B cell (primary cell): ENCODE data around the gene XPNPEP2. TPM values are rescaled to one million over a fixed set of nuclear protein-coding genes. Genes with fewer than 3 reads are reported as not detected.

ENCODE experiments used
- ATAC-seq: fragments of 200-7000 bp; cut with Tn5 transposase; one replicate; pipeline ENCODE4 v1.10.0; 2021; ENCODE audit warnings: low read depth, mild to moderate bottlenecking, moderate number of reproducible peaks, moderate library complexity
- CTCF ChIA-PET: fragments of 350-600 bp; sonication (Branson Sonifier 250); formaldehyde crosslinking; loops from one replicate; lab custom pipeline; 2021; ENCODE audit warnings: antibody characterized with exemption, inconsistent platforms; lab: Charles Lee
- POLR2A ChIA-PET: fragments of 350-600 bp; sonication (Branson Sonifier 250); formaldehyde crosslinking; loops from one replicate; lab custom pipeline; 2021; ENCODE audit warnings: antibody characterized with exemption; lab: Charles Lee
- DNase-seq: peaks from one replicate; pipeline ENCODE4 v3.0.0; 2013
- H2AFZ ChIP-seq: 2 replicates; pipeline ENCODE4 v1.6.1; 2012; ENCODE audit warnings: mild to moderate bottlenecking, low read depth, low read length; ENCODE audit not compliant: insufficient read depth, poor library complexity, severe bottlenecking
- H3K27ac ChIP-seq, 2 donors: 1 replicate in 1 of 2; 2 replicates in 1 of 2; pipeline ENCODE4 v1.5.1; 2012 to 2013; ENCODE audit warnings: low read length in 2 of 2, mild to moderate bottlenecking in 2 of 2, moderate library complexity in 1 of 2
- H3K27me3 ChIP-seq, 4 experiments: fragments of 200-600 bp in 1 of 4; sonication (generic) in 1 of 4; replicated peaks in 1 of 4; 1 replicate in 2 of 4; 2 replicates in 2 of 4; pipeline versions ENCODE4 v1.6.1 to v1.7.0; 2013 to 2016; ENCODE audit warnings: low read length in 3 of 4, mild to moderate bottlenecking in 2 of 4, mixed read lengths in 1 of 4, moderate library complexity in 1 of 4; ENCODE audit not compliant: insufficient read depth in 4 of 4, control insufficient read depth in 3 of 4; ENCODE audit errors: control extremely low read depth in 1 of 4
- H3K36me3 ChIP-seq, 2 experiments: replicated peaks in 1 of 2; 1 replicate in 1 of 2; 2 replicates in 1 of 2; pipeline versions ENCODE4 v1.6.1 to v1.7.1; 2013; ENCODE audit warnings: low read length in 1 of 2; ENCODE audit not compliant: insufficient read depth in 2 of 2, control insufficient read depth in 1 of 2; ENCODE audit errors: control extremely low read depth in 1 of 2, extremely low read depth in 1 of 2
- H3K4me1 ChIP-seq, 2 donors: fragments of 200-600 bp in 1 of 2; sonication (generic) in 1 of 2; 1 replicate in 1 of 2; 2 replicates in 1 of 2; pipeline versions ENCODE4 v1.5.1 to v1.6.1; 2013 to 2017; ENCODE audit warnings: low read length in 2 of 2; ENCODE audit not compliant: control insufficient read depth in 2 of 2, insufficient read depth in 2 of 2
- H3K4me2 ChIP-seq: replicated peaks from 2 replicates; pipeline ENCODE3; 2012; ENCODE audit warnings: mild to moderate bottlenecking, low read depth, low read length; ENCODE audit not compliant: poor library complexity, severe bottlenecking
- H3K4me3 ChIP-seq, 5 experiments: fragments of 200-600 bp in 1 of 5; sonication (generic) in 1 of 5; 1 replicate in 3 of 5; 2 replicates in 2 of 5; pipeline versions ENCODE4 v1.5.1 to v1.7.0; 2011 to 2016; ENCODE audit warnings: low read length in 4 of 5, mild to moderate bottlenecking in 4 of 5, low read depth in 2 of 5, control low read depth in 1 of 5, moderate library complexity in 1 of 5; ENCODE audit not compliant: insufficient read depth in 1 of 5; ENCODE audit errors: control extremely low read depth in 1 of 5, extremely low read depth in 1 of 5
- H3K79me2 ChIP-seq: fragments of 200-600 bp; sonication (generic); one replicate; pipeline ENCODE4 v1.6.0; 2016; ENCODE audit warnings: low read length; ENCODE audit not compliant: control insufficient read depth, insufficient read depth
- H3K9ac ChIP-seq: fragments of 200-600 bp; sonication (generic); 2 replicates; pipeline ENCODE4 v1.6.1; 2017; ENCODE audit warnings: mild to moderate bottlenecking, low read length, moderate library complexity
- H3K9me3 ChIP-seq, 3 donors: one replicate each; pipeline versions ENCODE4 v1.6.1 to v1.7.1; 2013; ENCODE audit warnings: low read length in 2 of 3; ENCODE audit not compliant: control insufficient read depth in 2 of 3, insufficient read depth in 1 of 3; ENCODE audit errors: control extremely low read depth in 1 of 3
- H4K20me1 ChIP-seq: 2 replicates; pipeline ENCODE4 v1.6.0; 2012; ENCODE audit warnings: mild to moderate bottlenecking, low read length; ENCODE audit not compliant: insufficient read depth, control insufficient read depth, poor library complexity, severe bottlenecking
- H3K27ac Mint-ChIP-seq: one replicate; pipeline ENCODE4 v1.8.0; 2021; ENCODE audit warnings: mixed read lengths
- H3K27me3 Mint-ChIP-seq: one replicate; pipeline ENCODE4 v1.8.0; 2021; ENCODE audit warnings: mixed read lengths
- H3K4me1 Mint-ChIP-seq: one replicate; pipeline ENCODE4 v1.8.0; 2021; ENCODE audit warnings: mixed read lengths
- H3K4me3 Mint-ChIP-seq: one replicate; pipeline ENCODE4 v1.8.0; 2021; ENCODE audit warnings: mixed read lengths
- H3K9me3 Mint-ChIP-seq: one replicate; pipeline ENCODE4 v1.8.0; 2022; ENCODE audit warnings: mixed read lengths; ENCODE audit not compliant: insufficient read depth
- EZH2 ChIP-seq: IDR thresholded peaks from 2 replicates; pipeline ENCODE4 v1.6.1; 2012; ENCODE audit warnings: borderline replicate concordance, low read depth, mild to moderate bottlenecking, moderate library complexity, low read length; ENCODE audit not compliant: insufficient read depth, poor library complexity, severe bottlenecking
- WGBS: methylation state at CpG from one replicate; pipeline ENCODE4 v1.1.5; 2013; ENCODE audit warnings: missing lambda C conversion rate; ENCODE audit not compliant: insufficient coverage; 5-methylcytosine and 5-hydroxymethylcytosine counted together
- intact Hi-C: fragments of 100-400 bp; cut with micrococcal nuclease; formaldehyde crosslinking; loops from one replicate; pipeline ENCODE4 v1.10.0; 2022
- polyA plus RNA-seq: library from polyadenylated mRNA; depleted of rRNA; stranded (reverse); fragments of >200 nt; gene quantifications from 2 replicates; pipeline ENCODE4 v1.2.3, GENCODE V29; 2012
- total RNA-seq, 2 donors: library from RNA; stranded (reverse); fragments of 120-200 nt in 1 of 2; gene quantifications; 1 replicate in 1 of 2; 2 replicates in 1 of 2; pipeline versions ENCODE4 v1.2.3 to v1.2.4, GENCODE V29; 2013 to 2022
- TF ChIP-seq, protein P1 (sequence below): fragments of 200-600 bp; IDR thresholded peaks from one replicate; pipeline ENCODE4 v1.8.0; 2022; ENCODE audit warnings: antibody characterized with exemption, mild to moderate bottlenecking

XPNPEP2 gene
- total and polyA plus RNA-seq, 2 donors (not counting 1 experiment from before 2014, with no cell fraction given), result 0.31 TPM; not detected in 1

DNA sequence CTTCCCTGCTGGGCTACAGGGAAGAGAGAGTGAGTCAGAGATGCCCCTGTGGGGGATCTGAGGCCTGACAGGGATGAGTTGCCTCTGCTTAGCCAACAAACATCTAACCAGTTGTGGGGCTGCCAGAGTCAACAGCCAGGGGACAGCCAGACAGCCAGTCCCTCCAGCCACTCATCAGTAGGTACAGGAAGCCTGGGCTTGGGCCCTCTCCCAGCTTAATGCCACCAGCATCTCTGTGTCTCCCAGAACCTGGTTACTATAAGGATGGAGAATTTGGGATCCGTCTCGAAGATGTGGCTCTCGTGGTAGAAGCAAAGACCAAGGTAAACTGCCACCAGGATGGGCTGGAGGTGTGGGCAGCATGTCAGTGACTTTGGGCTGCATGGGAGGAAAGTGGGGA is 23.7 kb downstream of the XPNPEP2 start:
- Histone ChIP-seq H2AFZ (no peak overlapping the region), H3K9me3 (no peaks in the 10 kb centered on the region), H4K20me1 (no peaks in the 10 kb centered on the region), H3K27me3 (no peaks in the 10 kb centered on the region), H3K4me1 (peaks cover 34 to 35% of the 10 kb centered on the region in 2 donors), H3K4me2 (no peak overlapping the region), H3K9ac (no peak overlapping the region), H3K27ac (no peak overlapping the region), H3K36me3 (no peaks in the 10 kb centered on the region), H3K79me2 (no peaks in the 10 kb centered on the region), H3K4me3 (no peak overlapping the region)
- DNase-seq, result no peak
- H3K27me3 Mint-ChIP-seq, result no peaks in the 10 kb centered on the region
- TF ChIP-seq, protein P1, sequence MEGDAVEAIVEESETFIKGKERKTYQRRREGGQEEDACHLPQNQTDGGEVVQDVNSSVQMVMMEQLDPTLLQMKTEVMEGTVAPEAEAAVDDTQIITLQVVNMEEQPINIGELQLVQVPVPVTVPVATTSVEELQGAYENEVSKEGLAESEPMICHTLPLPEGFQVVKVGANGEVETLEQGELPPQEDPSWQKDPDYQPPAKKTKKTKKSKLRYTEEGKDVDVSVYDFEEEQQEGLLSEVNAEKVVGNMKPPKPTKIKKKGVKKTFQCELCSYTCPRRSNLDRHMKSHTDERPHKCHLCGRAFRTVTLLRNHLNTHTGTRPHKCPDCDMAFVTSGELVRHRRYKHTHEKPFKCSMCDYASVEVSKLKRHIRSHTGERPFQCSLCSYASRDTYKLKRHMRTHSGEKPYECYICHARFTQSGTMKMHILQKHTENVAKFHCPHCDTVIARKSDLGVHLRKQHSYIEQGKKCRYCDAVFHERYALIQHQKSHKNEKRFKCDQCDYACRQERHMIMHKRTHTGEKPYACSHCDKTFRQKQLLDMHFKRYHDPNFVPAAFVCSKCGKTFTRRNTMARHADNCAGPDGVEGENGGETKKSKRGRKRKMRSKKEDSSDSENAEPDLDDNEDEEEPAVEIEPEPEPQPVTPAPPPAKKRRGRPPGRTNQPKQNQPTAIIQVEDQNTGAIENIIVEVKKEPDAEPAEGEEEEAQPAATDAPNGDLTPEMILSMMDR, result no peak
- no peak for TF ChIP-seq EZH2
- H3K4me3 Mint-ChIP-seq, result no peak overlapping the region
- peaks cover 33% of the 10 kb centered on the region for H3K4me1 Mint-ChIP-seq
- intact Hi-C loops, result no loop called here
- ATAC-seq, result no peak
- H3K9me3 Mint-ChIP-seq, result no peaks in the 10 kb centered on the region
- ChIA-PET POLR2A (no interaction called here), CTCF (interaction anchor here (1.8 kb wide), 1 partner anchor 11 kb away, joined by 6 read pairs; no protein-coding TSS in a partner anchor)
- no CpG with 5 or more reads among the region's 3 CpGs for WGBS
- H3K27ac Mint-ChIP-seq, result no peak overlapping the region

DNA sequence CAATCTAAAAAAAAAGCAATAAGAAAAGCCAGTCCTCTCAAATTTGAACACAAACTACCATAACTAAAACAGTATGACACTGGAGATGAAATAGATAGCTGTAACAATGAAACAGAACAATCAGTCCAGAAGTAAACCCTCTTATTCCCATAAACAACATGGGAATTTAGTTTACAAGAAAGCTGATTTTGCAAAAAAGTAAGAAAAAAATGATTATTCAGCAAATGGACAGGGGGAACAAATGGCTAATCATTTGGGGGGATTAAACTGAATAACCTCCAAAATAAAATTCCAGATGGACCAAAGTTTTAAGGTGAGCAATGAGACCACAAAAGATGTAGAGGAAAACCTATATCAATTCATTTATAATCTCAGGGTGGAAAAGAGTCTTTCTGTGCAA is 24.9 kb downstream of the XPNPEP2 start:
- no peaks in the 10 kb centered on the region for H3K79me2 ChIP-seq
- H3K9me3 ChIP-seq, result no peaks in the 10 kb centered on the region
- no peaks in the 10 kb centered on the region for H4K20me1 ChIP-seq
- TF ChIP-seq EZH2, result no peak
- TF ChIP-seq, protein P1, result no peak
- H3K4me3 ChIP-seq, result no peak overlapping the region
- H3K9me3 Mint-ChIP-seq, result no peaks in the 10 kb centered on the region
- no peaks in the 10 kb centered on the region for H3K27me3 Mint-ChIP-seq
- POLR2A ChIA-PET, result interaction anchor here (1.6 kb wide), 1 partner anchor 9 kb away, joined by 4 read pairs; no protein-coding TSS in a partner anchor
- H3K27me3 ChIP-seq, result no peaks in the 10 kb centered on the region
- no peak overlapping the region for H3K27ac Mint-ChIP-seq
- intact Hi-C loops, result no loop called here
- CTCF ChIA-PET, result interaction anchor here (0.7 to 1.8 kb wide), 5 partner anchors 8 to 81 kb away, joined by 3 to 6 read pairs (median 3); no protein-coding TSS in a partner anchor
- peaks cover 35 to 36% of the 10 kb centered on the region in 2 donors for H3K4me1 ChIP-seq
- no peak overlapping the region for H3K27ac ChIP-seq
- H3K4me3 Mint-ChIP-seq, result no peak overlapping the region
- DNase-seq, result no peak
- no peak for ATAC-seq
- H2AFZ ChIP-seq, result no peak overlapping the region
- H3K4me1 Mint-ChIP-seq, result peaks cover 31% of the 10 kb centered on the region
- H3K9ac ChIP-seq, result no peak overlapping the region
- no peaks in the 10 kb centered on the region for H3K36me3 ChIP-seq
- H3K4me2 ChIP-seq, result no peak overlapping the region
